NCI-H2107 treated with DMSO at 0.1 percent for 48 hours (cell line): ENCODE data around the gene GFOD1.

Experiments used
- DNase-seq: peaks from one replicate; lab custom pipeline; 2025; ENCODE audit not compliant: unreplicated experiment; lab: John Stamatoyannopoulos, UW

GFOD1 gene

GRCh38 chr6:13360671-13361540 lies 126.5 kb downstream of the GFOD1 start:
- DNase-seq: no peak

GRCh38 chr6:13359287-13359686 lies 128.1 kb downstream of the GFOD1 start:
- no peak for DNase-seq

GRCh38 chr6:13358511-13358910 lies 128.9 kb downstream of the GFOD1 start:
- no peak for DNase-seq

DNA sequence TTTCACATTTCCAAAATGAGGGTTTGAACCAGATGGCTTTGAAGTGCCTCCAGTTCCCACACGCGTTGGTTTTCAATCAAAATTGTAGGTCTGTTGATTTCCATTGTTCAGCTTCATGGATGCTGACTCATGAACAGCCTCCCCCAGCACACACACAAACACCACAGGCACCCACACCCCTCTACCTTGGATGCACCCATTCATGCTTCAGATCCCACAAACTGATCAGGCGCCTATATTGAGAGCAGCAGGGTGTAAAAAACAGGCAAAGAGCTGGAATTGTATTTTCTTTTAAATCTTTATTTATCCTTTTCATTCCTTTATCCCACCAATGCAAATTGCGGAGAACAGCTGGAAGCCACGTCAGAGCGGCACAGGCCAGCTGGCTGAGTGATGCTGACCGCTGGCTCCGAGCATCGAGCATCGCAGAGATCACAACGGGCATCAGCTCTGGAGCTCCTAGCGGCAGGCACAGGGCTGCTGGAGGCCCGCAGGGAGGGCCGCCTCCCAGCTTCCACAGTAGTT lies 129.8 kb downstream of the GFOD1 start:
- peak; percentile 10 for DNase-seq

GRCh38 chr6:13355999-13356785 lies 131.2 kb downstream of the GFOD1 start:
- DNase-seq: no peak

GRCh38 chr6:13355043-13355945 lies 132.1 kb downstream of the GFOD1 start:
- DNase-seq: no peak

- no peak for DNase-seq
These were observed 132.9 kb downstream of the GFOD1 start for GRCh38 chr6:13354331-13355042.

DNA sequence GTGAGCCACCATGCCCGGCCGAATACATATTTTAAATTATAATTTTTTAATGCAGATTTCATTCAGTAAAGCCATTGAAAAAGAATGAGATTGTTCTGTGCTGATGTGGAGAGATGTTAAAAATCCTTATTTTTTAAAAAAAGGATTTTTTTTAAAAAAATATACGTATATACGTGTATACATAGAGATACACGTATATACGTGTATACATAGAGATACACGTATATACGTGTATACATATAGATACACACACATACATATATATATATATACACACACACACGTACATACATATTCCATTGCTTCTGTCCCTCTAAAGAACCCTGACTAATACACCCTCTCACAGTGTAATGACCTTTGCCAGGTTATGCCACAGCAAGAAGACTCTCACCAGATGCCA lies 135.2 kb downstream of the GFOD1 start:
- no peak for DNase-seq

- no peak for DNase-seq
These were observed 136.1 kb downstream of the GFOD1 start for GRCh38 chr6:13351271-13351670.

DNA sequence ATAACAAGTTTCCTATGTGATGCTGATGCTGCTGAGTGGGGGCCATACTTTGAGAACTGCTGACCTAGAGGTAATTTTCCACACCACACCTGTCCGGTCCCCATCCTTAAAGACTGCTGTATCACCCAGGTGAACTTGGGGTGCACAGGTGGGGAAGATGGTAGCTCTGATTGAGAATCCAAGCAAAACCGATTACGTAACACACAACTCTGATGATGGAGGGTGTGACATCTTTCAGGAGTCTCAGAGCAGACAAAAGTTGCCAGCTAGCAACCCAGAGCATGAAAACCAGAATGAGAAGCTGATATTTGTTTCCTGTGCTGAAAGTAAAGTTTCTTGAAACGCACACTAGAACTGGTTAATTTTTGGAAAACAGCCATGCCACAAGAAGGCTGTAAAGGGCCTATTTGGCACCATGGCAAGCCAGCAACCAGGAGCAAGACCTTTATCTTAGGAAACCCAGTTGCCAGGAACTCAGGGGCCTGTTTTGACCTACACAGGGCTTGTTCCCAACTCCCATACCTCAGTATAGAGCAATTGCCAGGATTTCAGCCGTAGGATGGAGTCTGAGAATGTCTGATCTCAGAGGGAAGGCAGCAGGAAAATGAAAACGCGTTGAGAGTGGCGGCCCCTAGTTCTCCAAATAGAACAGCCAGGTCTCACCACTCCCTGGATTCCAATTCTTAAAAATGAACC lies 137.4 kb downstream of the GFOD1 start:
- DNase-seq: no peak

- DNase-seq: no peak
These were observed 138.9 kb downstream of the GFOD1 start for GRCh38 chr6:13348334-13349113.

GRCh38 chr6:13346245-13346644 lies 141.2 kb downstream of the GFOD1 start:
- DNase-seq: no peak

GRCh38 chr6:13342414-13343019 lies 144.9 kb downstream of the GFOD1 start:
- no peak for DNase-seq

DNA sequence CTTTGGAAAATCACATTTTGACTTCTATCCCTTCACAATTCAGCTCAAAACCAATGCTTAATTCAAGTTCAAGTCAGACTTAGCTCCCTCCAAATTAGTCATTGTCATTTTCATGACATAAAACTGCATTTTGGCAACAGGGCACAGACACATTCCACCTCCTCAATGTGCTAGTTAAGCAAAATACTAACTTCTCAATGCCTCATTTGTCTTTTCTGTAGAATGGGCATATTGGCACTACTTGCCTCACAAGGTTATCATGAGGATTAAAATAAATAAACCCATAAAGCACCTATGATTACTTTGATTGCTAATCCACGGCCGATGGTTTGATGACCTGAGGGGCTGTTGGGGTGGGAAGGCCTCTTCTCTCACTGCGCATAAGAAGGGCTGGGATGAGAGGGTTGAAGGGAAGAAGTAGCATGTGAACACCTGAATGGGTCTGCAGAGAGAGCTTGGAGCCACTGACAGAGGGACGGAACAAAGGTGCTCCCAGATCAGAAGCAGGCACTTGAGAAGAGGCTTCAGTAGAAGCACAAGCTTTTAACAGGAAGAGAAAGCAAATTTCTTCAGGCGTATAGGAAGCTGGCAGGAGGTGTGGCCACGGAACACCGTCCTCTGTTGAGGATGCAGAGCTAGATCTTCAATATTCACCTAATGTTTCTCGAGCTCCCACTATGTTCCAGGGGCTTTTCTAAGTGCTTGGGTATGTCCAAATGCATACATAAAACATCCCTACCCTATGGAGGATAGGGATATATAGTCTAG lies 147.4 kb downstream of the GFOD1 start:
- no peak for DNase-seq

GRCh38 chr6:13338038-13338437 lies 149.4 kb downstream of the GFOD1 start:
- no peak for DNase-seq

DNA sequence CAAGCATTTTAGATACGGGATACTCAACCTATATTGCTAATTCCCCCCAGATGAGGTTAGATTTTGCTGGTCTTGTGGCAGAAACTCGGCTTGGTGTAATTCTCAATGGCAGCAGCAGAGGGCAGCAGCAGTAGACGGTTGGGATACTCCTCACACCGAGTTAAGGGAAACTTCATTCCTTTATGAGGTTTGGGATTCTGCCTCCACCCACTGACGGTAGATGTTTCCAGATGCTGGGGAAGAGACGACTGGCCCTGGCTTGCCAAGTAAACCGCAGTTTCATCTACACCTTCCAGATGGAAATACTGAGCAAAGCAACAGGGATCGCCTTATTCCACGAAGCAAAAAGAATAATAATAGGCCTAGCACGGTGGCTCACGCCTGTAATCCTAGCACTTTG lies 150.8 kb downstream of the GFOD1 start:
- DNase-seq: peak; percentile 50

- no peak for DNase-seq
These were observed 152.4 kb downstream of the GFOD1 start for GRCh38 chr6:13334953-13335352.

DNA sequence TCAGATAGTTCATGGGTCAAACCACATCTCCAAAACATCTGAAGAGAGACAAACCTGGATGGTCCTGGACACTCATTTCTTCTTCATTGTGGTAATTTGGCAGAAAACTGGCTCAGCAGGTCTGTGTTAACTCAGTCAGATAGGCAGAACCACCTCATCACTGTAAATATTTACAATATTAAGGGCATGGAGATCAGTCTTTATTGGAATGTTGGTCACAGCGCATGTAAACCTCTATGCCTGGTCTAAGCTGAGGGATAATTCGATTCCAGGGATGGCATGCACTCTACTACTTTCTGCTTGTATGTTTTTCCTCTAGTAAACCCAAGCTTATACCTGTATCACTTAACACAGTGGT lies 155.1 kb downstream of the GFOD1 start:
- DNase-seq: no peak
